ENCODE measurements around the gene PHB1.
"Not testable (repeated sequence)": the region's sequence is repeated elsewhere in the genome, so short reads cannot be mapped to it uniquely, and the experiment has no call there.

The PHB1 gene

DNA sequence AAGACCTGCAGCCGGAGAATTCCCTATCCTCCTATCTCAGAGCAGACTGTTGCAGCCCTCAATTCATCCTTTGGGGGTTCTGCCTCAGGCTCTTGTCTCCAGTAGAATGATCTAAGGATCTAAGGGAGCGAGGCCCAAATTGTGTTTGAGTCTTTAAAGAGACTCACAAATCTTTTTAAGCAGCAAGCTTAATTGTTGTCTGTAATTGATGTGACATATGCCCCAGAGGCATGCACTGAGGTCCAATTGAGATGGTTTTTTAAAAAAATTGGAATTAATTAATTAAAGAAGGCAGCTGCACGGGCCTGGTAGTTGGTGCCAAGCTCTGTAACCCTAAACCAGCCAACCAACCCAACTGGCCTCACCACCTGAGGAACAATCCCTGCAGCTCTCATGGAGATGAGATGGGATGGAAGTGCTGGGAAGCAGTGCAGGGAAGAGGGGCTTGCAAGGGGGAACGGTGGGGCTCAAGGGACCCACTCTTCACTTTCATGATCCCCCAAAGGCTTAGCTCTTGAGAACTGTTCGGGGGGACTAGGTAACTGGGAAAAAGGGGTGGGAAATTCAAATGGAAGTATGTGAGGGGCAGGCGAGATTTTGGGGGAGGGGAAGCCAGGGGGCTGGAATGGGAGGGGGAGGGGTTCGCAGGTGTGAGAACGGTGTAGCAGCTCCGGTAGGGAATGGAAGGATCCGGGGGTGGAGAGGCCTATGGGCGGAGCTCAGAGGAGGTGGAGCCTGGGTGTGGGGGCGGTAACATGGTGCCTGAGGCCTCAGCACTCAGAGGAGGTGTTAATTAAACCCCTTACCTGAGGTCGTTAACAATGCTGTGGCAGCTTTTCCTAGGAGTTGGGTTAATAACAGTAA is 43.5 kb downstream of the PHB1 start:
- TF ChIP-seq, protein P1, sequence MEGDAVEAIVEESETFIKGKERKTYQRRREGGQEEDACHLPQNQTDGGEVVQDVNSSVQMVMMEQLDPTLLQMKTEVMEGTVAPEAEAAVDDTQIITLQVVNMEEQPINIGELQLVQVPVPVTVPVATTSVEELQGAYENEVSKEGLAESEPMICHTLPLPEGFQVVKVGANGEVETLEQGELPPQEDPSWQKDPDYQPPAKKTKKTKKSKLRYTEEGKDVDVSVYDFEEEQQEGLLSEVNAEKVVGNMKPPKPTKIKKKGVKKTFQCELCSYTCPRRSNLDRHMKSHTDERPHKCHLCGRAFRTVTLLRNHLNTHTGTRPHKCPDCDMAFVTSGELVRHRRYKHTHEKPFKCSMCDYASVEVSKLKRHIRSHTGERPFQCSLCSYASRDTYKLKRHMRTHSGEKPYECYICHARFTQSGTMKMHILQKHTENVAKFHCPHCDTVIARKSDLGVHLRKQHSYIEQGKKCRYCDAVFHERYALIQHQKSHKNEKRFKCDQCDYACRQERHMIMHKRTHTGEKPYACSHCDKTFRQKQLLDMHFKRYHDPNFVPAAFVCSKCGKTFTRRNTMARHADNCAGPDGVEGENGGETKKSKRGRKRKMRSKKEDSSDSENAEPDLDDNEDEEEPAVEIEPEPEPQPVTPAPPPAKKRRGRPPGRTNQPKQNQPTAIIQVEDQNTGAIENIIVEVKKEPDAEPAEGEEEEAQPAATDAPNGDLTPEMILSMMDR (IDR thresholded peaks at IDR 0.05; ENCODE audit: low read depth, low read length, missing control alignments): no peak
- in situ Hi-C loops (cut with HindIII; ENCODE audit: low sequenced_read_pairs): no loop called here
- no peak overlapping the region for H3K4me3 ChIP-seq (ENCODE audit: low read depth, low read length)
- no peak for DNase-seq (ENCODE audit: low read depth)

DNA sequence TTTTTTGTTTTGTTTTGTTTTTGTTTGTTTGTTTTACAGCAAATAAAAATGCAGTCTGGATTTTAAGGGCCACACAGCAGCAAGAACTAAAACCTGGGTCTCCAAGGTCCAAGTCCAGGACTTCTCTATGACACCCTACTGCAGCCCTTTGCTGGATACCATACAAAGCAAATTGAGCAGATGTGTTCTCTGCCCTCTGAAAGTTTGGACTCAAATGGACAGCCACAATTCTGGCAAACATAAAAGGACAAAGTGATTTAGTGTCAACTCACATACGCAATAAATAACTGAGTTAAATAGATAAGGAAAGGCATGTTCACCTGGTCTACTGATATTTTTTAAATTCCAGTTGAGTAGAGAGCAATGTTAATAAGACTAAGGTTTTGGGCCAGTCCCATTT is 44.9 kb downstream of the PHB1 start:
- no peak overlapping the region for H3K4me3 ChIP-seq (ENCODE audit: low read depth, low read length)
- TF ChIP-seq, protein P1 (IDR thresholded peaks at IDR 0.05; ENCODE audit: low read depth, low read length, missing control alignments): no peak
- DNase-seq (ENCODE audit: low read depth): no peak
- in situ Hi-C loops (cut with HindIII; ENCODE audit: low sequenced_read_pairs): no loop called here

DNA sequence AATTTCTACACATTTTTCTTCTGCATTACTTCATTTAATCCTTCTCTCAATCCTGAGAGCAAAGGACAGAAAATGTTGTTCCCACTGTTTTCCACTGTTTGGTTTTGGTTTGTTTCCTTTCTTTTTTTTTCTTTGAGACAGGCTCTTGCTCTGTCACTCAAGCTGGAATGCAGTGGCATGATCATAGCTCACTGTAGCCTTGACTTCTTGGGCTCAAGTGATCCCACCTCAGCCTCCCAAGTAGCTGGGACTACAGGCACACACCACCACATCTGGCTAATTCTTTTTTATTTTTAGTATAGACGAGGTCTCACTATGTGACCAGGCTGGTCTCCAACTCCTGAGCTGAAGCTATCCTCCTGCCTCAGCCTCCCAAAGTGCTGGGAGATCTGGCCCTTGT is 45.6 kb downstream of the PHB1 start:
- H3K4me3 ChIP-seq (ENCODE audit: low read depth, low read length): no peak overlapping the region
- no peak for DNase-seq (ENCODE audit: low read depth)
- in situ Hi-C loops (cut with HindIII; ENCODE audit: low sequenced_read_pairs): no loop called here
- TF ChIP-seq, protein P1 (IDR thresholded peaks at IDR 0.05; ENCODE audit: low read depth, low read length, missing control alignments): no peak

DNA sequence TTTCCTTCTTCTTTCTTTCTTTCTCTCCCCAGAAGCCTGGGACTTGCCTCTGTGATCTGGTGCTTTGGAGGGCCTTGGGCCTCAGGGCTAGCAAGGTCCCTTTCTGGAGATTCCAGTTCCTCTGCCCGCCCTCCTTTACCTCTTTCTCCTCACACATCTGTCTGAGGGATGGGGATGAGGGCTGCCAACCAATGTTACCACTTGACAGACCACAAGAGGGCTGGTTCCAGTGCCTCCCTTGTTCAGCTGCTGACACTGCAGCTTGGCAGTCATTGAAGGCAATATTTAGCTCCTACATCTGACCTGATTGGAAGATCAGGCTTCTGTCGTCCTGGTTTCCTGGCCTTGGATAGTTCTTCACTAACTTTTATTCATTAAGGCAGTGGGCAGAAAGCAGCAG is 49.0 kb downstream of the PHB1 start:
- H3K4me3 ChIP-seq (ENCODE audit: low read depth, low read length): no peak overlapping the region
- TF ChIP-seq, protein P1 (IDR thresholded peaks at IDR 0.05; ENCODE audit: low read depth, low read length, missing control alignments): no peak
- in situ Hi-C loops (cut with HindIII; ENCODE audit: low sequenced_read_pairs): no loop called here
- no peak for DNase-seq (ENCODE audit: low read depth)

DNA sequence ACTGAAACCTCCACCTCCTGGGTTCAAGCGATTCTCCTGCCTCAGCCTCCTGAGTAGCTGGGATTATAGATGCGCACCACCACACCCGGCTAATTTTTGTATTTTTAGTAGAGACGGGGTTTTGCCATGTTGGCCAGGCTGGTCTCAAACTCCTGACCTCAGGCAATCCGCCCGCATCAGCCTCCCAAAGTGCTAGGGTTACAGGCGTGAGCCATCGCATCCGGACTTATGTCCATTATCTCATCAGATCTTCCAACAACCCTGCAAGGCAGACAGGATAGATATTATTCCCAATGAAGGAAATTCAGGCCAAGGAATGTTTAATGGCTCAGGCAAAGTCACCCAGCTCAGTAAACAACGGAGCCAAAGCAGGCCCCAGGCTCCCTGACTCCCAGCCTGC is 49.6 kb downstream of the PHB1 start:
- in situ Hi-C loops (cut with HindIII; ENCODE audit: low sequenced_read_pairs); H3K4me3 ChIP-seq (ENCODE audit: low read depth, low read length); DNase-seq (ENCODE audit: low read depth): not testable (repeated sequence)

DNA sequence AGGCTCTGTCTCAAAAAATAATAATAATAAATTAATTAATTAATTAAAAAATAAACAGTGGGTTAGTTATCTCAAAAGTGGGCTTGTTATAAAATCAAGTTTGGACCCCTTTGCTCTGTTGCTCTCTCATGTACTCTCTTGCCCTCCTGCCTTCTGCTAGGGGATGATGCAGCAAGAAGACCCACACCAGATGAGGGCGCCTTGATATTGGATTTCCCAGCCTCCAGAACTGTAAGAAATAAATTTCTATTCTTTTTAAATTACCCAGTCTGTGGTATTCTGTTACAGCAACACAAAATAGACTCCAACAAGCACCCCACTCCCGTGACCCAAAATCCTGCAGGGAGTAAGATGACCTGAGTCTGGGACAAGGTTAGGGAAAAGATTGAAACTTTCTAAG is 50.6 kb downstream of the PHB1 start:
- no peak for DNase-seq (ENCODE audit: low read depth)
- H3K4me3 ChIP-seq (ENCODE audit: low read depth, low read length): no peak overlapping the region
- TF ChIP-seq, protein P1 (IDR thresholded peaks at IDR 0.05; ENCODE audit: low read depth, low read length, missing control alignments): no peak
- in situ Hi-C loops (cut with HindIII; ENCODE audit: low sequenced_read_pairs): no loop called here

DNA sequence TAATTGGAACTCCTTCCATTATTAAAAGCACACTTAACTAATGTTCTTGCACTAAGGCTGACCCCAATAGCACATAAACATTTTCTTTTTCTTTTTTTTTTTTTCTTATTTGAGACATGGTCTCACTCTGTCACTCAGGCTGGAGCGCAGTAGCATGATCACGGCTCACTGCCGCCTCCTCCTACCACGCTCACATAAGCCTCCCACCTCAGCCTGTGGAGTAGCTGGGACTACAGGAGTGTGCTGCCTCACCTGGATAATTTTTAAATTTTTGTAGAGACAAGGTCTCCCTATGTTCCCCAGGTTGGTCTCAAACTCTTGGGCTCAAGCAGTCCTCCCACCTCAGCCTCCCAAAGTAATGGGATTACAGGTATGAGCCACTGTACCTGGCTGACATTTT is 51.4 kb downstream of the PHB1 start:
- no peak for DNase-seq (ENCODE audit: low read depth)
- TF ChIP-seq, protein P1 (IDR thresholded peaks at IDR 0.05; ENCODE audit: low read depth, low read length, missing control alignments): no peak
- in situ Hi-C loops (cut with HindIII; ENCODE audit: low sequenced_read_pairs): no loop called here
- H3K4me3 ChIP-seq (ENCODE audit: low read depth, low read length): no peak overlapping the region

Measured in astrocyte of the cerebellum (primary cell).